Endodermal cell (in vitro differentiated cells): ENCODE measurements around the gene MTMR12. TPM values are rescaled to one million over a fixed set of nuclear protein-coding genes. Genes with fewer than 3 reads are reported as not detected.

ENCODE experiments used
- DNase-seq: peaks from one replicate; pipeline ENCODE4 v3.0.0-alpha.2; 2017
- H3K27ac ChIP-seq: 2 replicates; pipeline ENCODE4 v1.5.1; 2013; ENCODE audit warnings: mild to moderate bottlenecking, low read depth, low read length, moderate library complexity
- H3K27me3 ChIP-seq: 2 replicates; pipeline ENCODE4 v1.6.1; 2013; ENCODE audit warnings: mild to moderate bottlenecking, low read length, moderate library complexity; ENCODE audit not compliant: insufficient read depth, control insufficient read depth, poor library complexity, severe bottlenecking
- H3K36me3 ChIP-seq: 2 replicates; pipeline ENCODE4 v1.7.0; 2013; ENCODE audit warnings: mild to moderate bottlenecking, low read length, moderate library complexity; ENCODE audit not compliant: control insufficient read depth, insufficient read depth
- H3K4me1 ChIP-seq: one replicate; pipeline ENCODE4 v1.7.0; 2013; ENCODE audit warnings: low read length; ENCODE audit not compliant: control insufficient read depth, insufficient read depth
- H3K4me3 ChIP-seq: 2 replicates; pipeline ENCODE4 v1.5.1; 2013; ENCODE audit warnings: mild to moderate bottlenecking, low read length, moderate library complexity
- H3K9ac ChIP-seq: 2 replicates; pipeline ENCODE4 v1.6.1; 2013; ENCODE audit warnings: mild to moderate bottlenecking, low read length, moderate library complexity; ENCODE audit not compliant: poor library complexity, severe bottlenecking; ENCODE audit errors: extremely low read depth
- H3K9me3 ChIP-seq: 2 replicates; pipeline ENCODE4 v1.6.1; 2013; ENCODE audit warnings: mild to moderate bottlenecking, low read length, moderate library complexity; ENCODE audit not compliant: control insufficient read depth
- H3K27ac Mint-ChIP-seq: 2 replicates; pipeline ENCODE4 v1.8.0; 2020; ENCODE audit warnings: mixed read lengths
- H3K27me3 Mint-ChIP-seq: 2 replicates; pipeline ENCODE4 v1.8.0; 2021; ENCODE audit warnings: mild to moderate bottlenecking, mixed read lengths; ENCODE audit not compliant: insufficient read depth
- H3K36me3 Mint-ChIP-seq: 2 replicates; pipeline ENCODE4 v1.8.0; 2020; ENCODE audit warnings: low read depth, mixed read lengths
- H3K4me1 Mint-ChIP-seq: 2 replicates; pipeline ENCODE4 v1.8.0; 2020; ENCODE audit warnings: mixed read lengths
- H3K4me3 Mint-ChIP-seq: 2 replicates; pipeline ENCODE4 v1.8.0; 2020; ENCODE audit warnings: mild to moderate bottlenecking, moderate library complexity, mixed read lengths
- H3K9me3 Mint-ChIP-seq: 2 replicates; pipeline ENCODE4 v1.8.0; 2020; ENCODE audit warnings: mild to moderate bottlenecking, mixed read lengths
- WGBS, 2 experiments: methylation state at CpG; one replicate each; pipeline versions ENCODE4 v1.1.5 to v1.1.7; 2013; ENCODE audit warnings: missing lambda C conversion rate in 2 of 2, mixed read lengths in 1 of 2; ENCODE audit not compliant: insufficient coverage in 1 of 2, insufficient read length in 1 of 2; 5-methylcytosine and 5-hydroxymethylcytosine counted together
- total RNA-seq, 2 donors: library from RNA; stranded (reverse); fragmentation: NEBNext Ultra II Directional in 1 of 2; extraction: Animal tissue kit (Norgen Biotek cat#: 25700) in 1 of 2; gene quantifications; 2 replicates in 1 of 2; 3 replicates in 1 of 2; pipeline ENCODE4 v1.2.1, GENCODE V29; 2021
- TF ChIP-seq, protein P1 (sequence below): fragments of 200-600 bp; sonication (generic); conservative IDR thresholded peaks from 2 replicates; pipeline ENCODE4 v1.5.0; 2021; ENCODE audit warnings: antibody characterized with exemption, mild to moderate bottlenecking

The MTMR12 gene
- total RNA-seq, 2 donors from 2014 or later, result 32.7 to 33.3 TPM

DNA sequence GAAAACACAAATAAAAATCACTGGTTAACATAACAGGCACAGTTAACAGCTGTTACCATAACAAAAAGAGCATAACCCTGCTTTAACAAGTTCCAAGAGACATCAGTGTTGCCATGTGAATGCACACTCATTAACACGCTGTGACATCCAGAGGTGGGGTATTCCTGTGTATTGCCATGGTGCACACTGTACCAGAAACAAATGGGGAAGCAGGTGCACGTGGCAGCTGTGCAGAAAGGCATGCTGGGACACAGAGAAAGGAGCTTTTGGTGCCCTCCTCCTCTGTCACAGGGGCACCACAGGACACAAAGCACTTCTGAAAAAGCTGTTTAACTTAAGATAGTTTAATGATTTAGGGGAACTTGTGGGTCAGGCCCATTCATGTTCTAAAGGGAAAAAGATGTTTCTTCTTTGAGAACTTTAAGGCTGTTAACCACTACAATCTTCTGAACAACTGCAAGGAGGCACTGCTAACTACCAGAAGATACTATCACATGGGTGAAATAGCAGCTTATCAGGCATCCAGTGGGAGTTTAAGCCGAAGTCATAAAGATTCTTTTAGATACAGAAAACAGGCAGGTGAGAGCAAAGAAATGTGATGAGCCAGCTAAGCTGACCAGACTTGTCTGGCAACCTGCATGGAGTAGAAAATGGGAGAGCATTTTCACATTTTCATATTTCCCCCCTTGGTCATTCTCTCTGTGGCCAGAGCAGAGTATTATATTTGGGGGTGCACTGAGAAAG, 82.2 kb downstream of the MTMR12 start:
- Histone ChIP-seq H3K9me3 (no peaks in the 10 kb centered on the region), H3K36me3 (peaks cover 78% of the 10 kb centered on the region), H3K9ac (no peak overlapping the region), H3K27me3 (no peaks in the 10 kb centered on the region), H3K4me1 (no peaks in the 10 kb centered on the region), H3K27ac (no peak overlapping the region), H3K4me3 (no peak overlapping the region)
- TF ChIP-seq, protein P1, sequence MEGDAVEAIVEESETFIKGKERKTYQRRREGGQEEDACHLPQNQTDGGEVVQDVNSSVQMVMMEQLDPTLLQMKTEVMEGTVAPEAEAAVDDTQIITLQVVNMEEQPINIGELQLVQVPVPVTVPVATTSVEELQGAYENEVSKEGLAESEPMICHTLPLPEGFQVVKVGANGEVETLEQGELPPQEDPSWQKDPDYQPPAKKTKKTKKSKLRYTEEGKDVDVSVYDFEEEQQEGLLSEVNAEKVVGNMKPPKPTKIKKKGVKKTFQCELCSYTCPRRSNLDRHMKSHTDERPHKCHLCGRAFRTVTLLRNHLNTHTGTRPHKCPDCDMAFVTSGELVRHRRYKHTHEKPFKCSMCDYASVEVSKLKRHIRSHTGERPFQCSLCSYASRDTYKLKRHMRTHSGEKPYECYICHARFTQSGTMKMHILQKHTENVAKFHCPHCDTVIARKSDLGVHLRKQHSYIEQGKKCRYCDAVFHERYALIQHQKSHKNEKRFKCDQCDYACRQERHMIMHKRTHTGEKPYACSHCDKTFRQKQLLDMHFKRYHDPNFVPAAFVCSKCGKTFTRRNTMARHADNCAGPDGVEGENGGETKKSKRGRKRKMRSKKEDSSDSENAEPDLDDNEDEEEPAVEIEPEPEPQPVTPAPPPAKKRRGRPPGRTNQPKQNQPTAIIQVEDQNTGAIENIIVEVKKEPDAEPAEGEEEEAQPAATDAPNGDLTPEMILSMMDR, result no peak
- Mint-ChIP-seq H3K4me3 (no peak overlapping the region), H3K27me3 (no peaks in the 10 kb centered on the region), H3K27ac (no peak overlapping the region), H3K4me1 (no peaks in the 10 kb centered on the region), H3K9me3 (peaks cover 3% of the 10 kb centered on the region), H3K36me3 (peaks cover 64% of the 10 kb centered on the region)
- DNase-seq, result no peak
- WGBS, 2 experiments, result 92 to 100% methylated on average over 3 of the region's 3 CpGs

DNA sequence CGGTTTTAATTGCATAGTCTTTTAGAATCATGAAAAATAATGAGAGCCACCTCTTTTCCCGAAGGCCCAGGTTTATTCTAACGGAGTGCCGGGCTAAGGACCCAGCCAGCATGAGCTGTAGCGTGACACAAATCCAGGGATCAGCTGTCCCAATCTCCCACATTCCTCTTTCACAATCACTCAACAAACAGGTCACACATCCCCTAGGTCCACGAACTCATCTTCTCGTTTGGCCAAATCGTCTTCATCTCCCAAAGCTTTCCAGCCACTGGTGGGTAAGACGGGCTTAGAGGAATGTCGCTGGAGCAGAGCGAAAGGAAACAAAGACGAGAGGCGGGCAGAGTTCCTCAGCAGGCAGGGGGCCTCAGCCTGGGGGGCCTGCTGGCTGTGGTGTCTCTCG, 83.2 kb downstream of the MTMR12 start:
- no peak overlapping the region for H3K4me3 ChIP-seq
- Mint-ChIP-seq H3K9me3 (peaks cover 3% of the 10 kb centered on the region), H3K27ac (no peak overlapping the region), H3K27me3 (no peaks in the 10 kb centered on the region), H3K4me1 (no peaks in the 10 kb centered on the region), H3K36me3 (peaks cover 62% of the 10 kb centered on the region), H3K4me3 (no peak overlapping the region)
- no peaks in the 10 kb centered on the region for H3K9me3 ChIP-seq
- DNase-seq, result no peak
- no peaks in the 10 kb centered on the region for H3K27me3 ChIP-seq
- H3K36me3 ChIP-seq, result peaks cover 69% of the 10 kb centered on the region
- 83 to 96% methylated on average over 12 to 14 of the region's 14 CpGs for WGBS, 2 experiments
- no peaks in the 10 kb centered on the region for H3K4me1 ChIP-seq
- TF ChIP-seq, protein P1, result no peak
- H3K27ac ChIP-seq, result no peak overlapping the region
- H3K9ac ChIP-seq, result no peak overlapping the region

DNA sequence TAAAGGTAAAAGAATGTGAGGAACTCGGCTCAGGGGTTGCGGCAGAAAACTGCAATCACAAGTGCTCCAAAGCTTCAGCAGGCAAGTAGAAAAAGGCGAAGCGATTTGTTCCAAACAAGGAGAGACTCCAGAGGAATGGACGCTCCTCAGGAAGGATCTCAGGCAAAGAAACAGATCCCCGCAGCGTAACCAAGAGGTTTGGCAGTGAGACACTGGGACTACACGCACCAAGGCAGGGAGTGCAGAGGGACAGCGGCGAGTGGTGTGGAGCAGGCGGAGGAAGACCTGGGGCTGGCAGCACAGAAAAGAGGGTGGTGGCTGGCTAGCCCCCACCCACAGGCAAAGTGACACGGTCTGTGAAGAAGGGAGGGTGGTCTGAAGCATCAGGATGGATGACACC, 83.9 kb downstream of the MTMR12 start:
- Mint-ChIP-seq H3K9me3 (peaks cover 3% of the 10 kb centered on the region), H3K4me1 (no peaks in the 10 kb centered on the region), H3K4me3 (no peak overlapping the region), H3K36me3 (peaks cover 55% of the 10 kb centered on the region), H3K27me3 (no peaks in the 10 kb centered on the region), H3K27ac (peak overlapping the region; percentile 42)
- DNase-seq, result no peak
- 96% methylated on average over 12 of the region's 12 CpGs for WGBS, 2 experiments
- no peak overlapping the region for H3K4me3 ChIP-seq
- H3K4me1 ChIP-seq, result no peaks in the 10 kb centered on the region
- H3K36me3 ChIP-seq, result peaks cover 62% of the 10 kb centered on the region
- no peaks in the 10 kb centered on the region for H3K9me3 ChIP-seq
- H3K9ac ChIP-seq, result no peak overlapping the region
- no peaks in the 10 kb centered on the region for H3K27me3 ChIP-seq
- no peak overlapping the region for H3K27ac ChIP-seq
- TF ChIP-seq, protein P1, result no peak
